MCF 10A (cell line): ENCODE results near the gene MTNR1A. TPM values are rescaled to one million over a fixed set of nuclear protein-coding genes. Genes with fewer than 3 reads are reported as not detected.

Experiments
- BruUV-seq: library from RNA; stranded (reverse); fragments of 400-500 nt; replicated peaks from 2 replicates; lab custom pipeline; 2021; lab: Mats Ljungman, UMichigan
- CTCF ChIA-PET: fragments of 300-600 bp; sonication (Branson Sonifier 250); formaldehyde crosslinking; extraction: SDS; loops from one replicate; lab custom pipeline; 2021; ENCODE audit warnings: antibody characterized with exemption, inconsistent platforms; lab: Yijun Ruan, JAX
- POLR2A ChIA-PET: fragments of 300-600, 350-650 bp; sonication (Branson Sonifier 250); formaldehyde crosslinking; extraction: SDS; loops from one replicate; lab custom pipeline; 2020; ENCODE audit warnings: antibody characterized with exemption, inconsistent platforms; lab: Yijun Ruan, JAX
- DNase-seq: peaks from one replicate; pipeline ENCODE4 v3.0.0-alpha.2; 2018; ENCODE audit not compliant: unreplicated experiment
- H3K27ac Mint-ChIP-seq: one replicate; pipeline ENCODE4 v1.8.0; 2022; ENCODE audit warnings: mild to moderate bottlenecking, low read depth, mixed read lengths; ENCODE audit not compliant: unreplicated experiment
- H3K27me3 Mint-ChIP-seq: one replicate; pipeline ENCODE4 v1.8.0; 2022; ENCODE audit warnings: mixed read lengths; ENCODE audit not compliant: insufficient read depth, unreplicated experiment
- H3K36me3 Mint-ChIP-seq: one replicate; pipeline ENCODE4 v1.8.0; 2022; ENCODE audit warnings: mild to moderate bottlenecking, moderate library complexity, mixed read lengths; ENCODE audit not compliant: insufficient read depth, unreplicated experiment
- H3K4me1 Mint-ChIP-seq: one replicate; pipeline ENCODE4 v1.8.0; 2022; ENCODE audit warnings: mixed read lengths; ENCODE audit not compliant: insufficient read depth, unreplicated experiment
- H3K4me3 Mint-ChIP-seq: one replicate; pipeline ENCODE4 v1.8.0; 2022; ENCODE audit warnings: mild to moderate bottlenecking, moderate library complexity, mixed read lengths; ENCODE audit not compliant: unreplicated experiment
- H3K9me3 Mint-ChIP-seq: one replicate; pipeline ENCODE4 v1.8.0; 2022; ENCODE audit warnings: mixed read lengths; ENCODE audit not compliant: unreplicated experiment
- CTCF ChIP-seq: fragments of 200-600 bp; IDR thresholded peaks from one replicate; pipeline ENCODE4 v1.8.0; 2022; ENCODE audit warnings: antibody characterized with exemption, mild to moderate bottlenecking; ENCODE audit not compliant: unreplicated experiment
- intact Hi-C: fragments of 100-400 bp; cut with micrococcal nuclease; formaldehyde crosslinking; loops from 2 replicates; pipeline ENCODE4 v1.14.1; 2022
- total RNA-seq: library from RNA; stranded (reverse); gene quantifications from 2 replicates; pipeline ENCODE4 v1.2.3, GENCODE V29; 2022

MTNR1A gene
- total RNA-seq, 1 experiment from 2014 or later: not detected

GRCh38 chr4:186599483-186599882 is 44.1 kb upstream of the MTNR1A start:
- Mint-ChIP-seq H3K27me3 (no peaks in the 10 kb centered on the region), H3K4me1 (no peaks in the 10 kb centered on the region), H3K9me3 (no peaks in the 10 kb centered on the region), H3K36me3 (peaks cover 98% of the 10 kb centered on the region), H3K27ac (no peak overlapping the region), H3K4me3 (no peak overlapping the region)
- ChIA-PET POLR2A (no interaction called here), CTCF (interaction anchor here (0.9 kb wide), 1 partner anchor 17 kb away, joined by 3 read pairs; no protein-coding TSS in a partner anchor)
- intact Hi-C loops: no loop called here
- no peak for DNase-seq
- no TSS peak for BruUV-seq
- no peak for TF ChIP-seq CTCF

- intact Hi-C loops: no loop called here
- no peak for DNase-seq
- no peak for TF ChIP-seq CTCF
- H3K9me3 Mint-ChIP-seq: no peaks in the 10 kb centered on the region
- no peaks in the 10 kb centered on the region for H3K27me3 Mint-ChIP-seq
- BruUV-seq: no TSS peak
- CTCF ChIA-PET: interaction anchor here (1.7 kb wide), 1 partner anchor 34 kb away, joined by 3 read pairs; no protein-coding TSS in a partner anchor
- H3K4me1 Mint-ChIP-seq: no peaks in the 10 kb centered on the region
- no peak overlapping the region for H3K4me3 Mint-ChIP-seq
- peaks cover 90% of the 10 kb centered on the region for H3K36me3 Mint-ChIP-seq
- POLR2A ChIA-PET: no interaction called here
- H3K27ac Mint-ChIP-seq: no peak overlapping the region
Measured at GRCh38 chr4:186598686-186599085, 43.3 kb upstream of the MTNR1A start.

- BruUV-seq: TSS peak; percentile 19
- Mint-ChIP-seq H3K9me3 (no peaks in the 10 kb centered on the region), H3K27me3 (no peaks in the 10 kb centered on the region), H3K4me3 (no peak overlapping the region), H3K4me1 (no peaks in the 10 kb centered on the region), H3K27ac (no peak overlapping the region), H3K36me3 (peaks cover 86% of the 10 kb centered on the region)
- DNase-seq: no peak
- ChIA-PET CTCF (interaction anchor here (1.7 kb wide), 1 partner anchor 32 kb away, joined by 3 read pairs; no protein-coding TSS in a partner anchor), POLR2A (interaction anchor here (0.5 to 0.6 kb wide), 2 partner anchors 255 to 988 kb away, joined by 3 to 4 read pairs; no protein-coding TSS in a partner anchor)
- TF ChIP-seq CTCF: no peak
- intact Hi-C loops: no loop called here
Measured at GRCh38 chr4:186596850-186597390, 41.6 kb upstream of the MTNR1A start.

GRCh38 chr4:186596346-186596745 is 41.0 kb upstream of the MTNR1A start:
- H3K36me3 Mint-ChIP-seq: peaks cover 84% of the 10 kb centered on the region
- no peak for DNase-seq
- no peak overlapping the region for H3K4me3 Mint-ChIP-seq
- no peaks in the 10 kb centered on the region for H3K27me3 Mint-ChIP-seq
- no peak overlapping the region for H3K27ac Mint-ChIP-seq
- intact Hi-C loops: no loop called here
- no peaks in the 10 kb centered on the region for H3K4me1 Mint-ChIP-seq
- CTCF ChIA-PET: no interaction called here
- no peak for TF ChIP-seq CTCF
- no TSS peak for BruUV-seq
- POLR2A ChIA-PET: no interaction called here
- no peaks in the 10 kb centered on the region for H3K9me3 Mint-ChIP-seq
